GM21381 (cell line): ENCODE measurements around the gene KCTD7.
A peak's percentile ranks its signal among the peaks of the same experiment; 100 is the strongest.
"Not testable (repeated sequence)": the region's sequence is repeated elsewhere in the genome, so short reads cannot be mapped to it uniquely, and the experiment has no call there.

ENCODE experiments used
- ATAC-seq: cut with Tn5 transposase; IDR thresholded peaks from one replicate; pipeline ENCODE4 v1.9.1; 2021; ENCODE audit warnings: mild to moderate bottlenecking, moderate library complexity; ENCODE audit not compliant: unreplicated experiment

Gene KCTD7

DNA sequence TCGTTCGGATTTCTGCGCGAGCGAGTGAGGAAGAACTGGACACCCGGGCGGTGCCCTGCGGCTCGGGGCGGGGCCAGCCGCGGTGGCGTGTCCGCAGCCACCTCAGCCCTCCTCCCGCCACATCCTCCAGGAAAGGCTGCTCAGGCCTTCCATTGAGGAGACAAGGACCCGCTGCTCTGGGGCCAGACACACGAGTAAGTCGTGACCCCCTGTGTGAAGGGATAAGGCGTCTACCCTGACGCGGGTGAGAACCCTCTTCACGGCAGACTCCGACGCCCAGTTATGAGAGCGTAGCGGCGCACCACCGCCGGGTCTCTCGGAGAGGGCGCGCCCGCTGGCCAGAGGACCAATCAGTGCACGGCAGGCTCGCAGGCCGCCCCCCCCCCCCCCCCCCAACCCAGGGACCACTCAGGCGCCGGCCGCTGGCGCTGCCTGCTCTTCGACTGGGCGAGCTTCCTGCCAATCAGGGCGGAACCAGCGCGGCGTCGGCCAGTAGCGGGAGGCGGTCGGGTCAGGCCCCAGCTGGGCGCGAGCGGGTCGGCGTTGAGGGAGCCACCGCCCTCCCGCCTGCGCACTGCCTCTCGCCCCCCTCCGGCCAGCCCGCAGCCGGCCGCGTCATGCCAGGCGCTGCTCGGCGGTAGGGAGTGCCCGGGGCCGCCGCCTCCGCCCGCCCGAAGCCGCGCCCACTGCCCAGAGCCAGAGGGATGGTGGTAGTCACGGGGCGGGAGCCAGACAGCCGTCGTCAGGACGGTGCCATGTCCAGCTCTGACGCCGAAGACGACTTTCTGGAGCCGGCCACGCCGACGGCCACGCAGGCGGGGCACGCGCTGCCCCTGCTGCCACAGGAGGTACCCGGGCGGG lies at the start of gene KCTD7:
Gene KCTD7 (plus strand): TSS at position 521 of the 861 bp plus-strand sequence. CDS start 184 bp downstream, at position 705.
- peak; percentile 83 for ATAC-seq

DNA sequence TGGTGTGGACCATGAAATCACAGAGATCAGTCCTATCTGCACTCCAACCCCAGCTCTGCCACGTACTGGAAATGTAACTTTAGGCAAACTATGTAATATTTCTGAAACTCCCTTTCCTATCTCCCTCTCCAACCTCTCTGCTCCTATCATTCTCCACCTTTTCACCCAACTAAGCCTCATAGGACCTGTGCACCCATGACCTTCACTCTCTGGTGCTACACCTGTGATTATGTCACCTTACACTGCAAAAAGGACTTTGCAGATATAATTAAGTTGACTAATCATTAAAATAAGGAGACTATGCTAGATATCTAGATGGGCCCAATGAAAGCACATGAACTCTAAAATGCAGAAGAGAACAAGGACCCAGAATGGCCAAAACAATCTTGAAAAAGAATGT lies 48.3 kb upstream of the KCTD7 start:
- ATAC-seq: not testable (repeated sequence)

DNA sequence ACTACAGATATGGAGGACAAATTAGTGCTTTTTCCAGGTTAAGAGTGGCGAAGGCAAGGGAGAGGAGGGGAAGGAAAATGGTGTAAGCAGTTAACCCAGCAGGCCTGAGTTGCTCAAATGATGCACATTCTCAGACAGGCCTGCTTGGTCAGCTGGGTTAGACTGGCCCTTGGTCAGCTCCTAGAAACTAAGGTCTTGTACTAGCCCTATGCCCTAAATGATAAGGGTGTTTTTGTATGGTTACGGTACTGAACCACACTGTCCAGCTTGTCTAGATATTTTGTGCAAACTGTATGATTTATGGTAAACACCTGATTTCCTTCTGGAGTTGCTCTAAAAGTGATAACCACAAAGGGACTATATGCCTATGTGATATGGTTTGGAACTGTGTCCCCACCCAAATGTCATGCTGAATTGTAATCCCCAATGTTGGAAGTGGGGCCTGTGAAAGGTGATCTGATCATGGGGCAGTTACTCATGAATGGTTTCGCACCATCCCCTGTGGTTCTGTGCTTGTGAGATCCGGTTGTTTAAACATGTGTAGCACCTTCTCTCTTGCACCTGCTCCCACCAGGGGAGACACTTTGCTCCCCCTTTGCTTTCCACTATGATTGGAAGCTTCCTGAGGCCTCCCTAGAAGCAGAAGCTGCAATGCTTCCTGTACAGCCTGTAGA lies 45.7 kb upstream of the KCTD7 start:
- not testable (repeated sequence) for ATAC-seq

DNA sequence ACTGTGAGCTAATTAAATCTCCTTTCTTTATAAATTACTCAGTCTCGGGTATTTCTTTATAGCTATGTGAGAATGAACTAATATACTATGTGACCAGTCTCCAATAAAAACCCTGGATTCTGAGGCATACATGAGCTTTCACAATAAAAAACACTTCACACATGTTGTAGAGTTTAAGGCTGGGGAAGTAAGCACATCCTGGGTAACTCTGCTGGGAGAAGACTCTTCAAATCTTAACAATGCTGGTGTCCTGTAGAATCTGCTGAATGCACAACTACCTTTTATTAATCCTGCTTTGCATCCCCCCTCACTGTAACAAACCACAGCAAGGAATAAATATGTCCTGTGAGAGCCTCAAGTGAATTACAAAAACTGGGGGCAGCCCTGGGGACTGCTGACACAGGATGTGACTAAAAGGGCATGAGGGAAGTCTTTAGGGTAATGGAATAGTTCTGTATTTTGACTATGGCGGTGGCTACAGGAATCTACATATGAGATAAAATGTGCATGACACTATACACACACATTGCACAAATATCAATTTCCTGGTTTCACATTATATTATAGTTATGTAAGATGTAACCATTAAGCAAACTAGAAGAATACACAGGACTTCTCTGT lies 45.1 kb upstream of the KCTD7 start:
- ATAC-seq: no peak

DNA sequence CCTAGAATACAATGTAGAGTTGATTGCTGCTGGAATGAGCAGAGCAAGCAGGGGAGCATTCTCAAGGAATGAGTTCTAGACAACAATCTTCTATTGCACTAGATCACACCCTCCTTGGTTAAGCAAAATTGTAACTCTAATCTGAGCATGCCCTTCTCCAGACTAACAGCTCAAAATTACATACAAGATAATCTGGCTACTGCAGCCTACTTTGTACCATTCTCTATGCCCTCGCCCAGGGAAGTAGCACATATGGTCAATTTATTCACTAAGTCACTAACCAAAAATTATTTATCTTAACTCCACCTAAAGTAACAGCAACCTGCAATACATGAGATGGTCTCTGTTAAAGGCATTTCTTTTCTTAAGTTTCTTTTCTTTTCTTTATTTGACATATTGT lies 42.5 kb upstream of the KCTD7 start:
- ATAC-seq: no peak

DNA sequence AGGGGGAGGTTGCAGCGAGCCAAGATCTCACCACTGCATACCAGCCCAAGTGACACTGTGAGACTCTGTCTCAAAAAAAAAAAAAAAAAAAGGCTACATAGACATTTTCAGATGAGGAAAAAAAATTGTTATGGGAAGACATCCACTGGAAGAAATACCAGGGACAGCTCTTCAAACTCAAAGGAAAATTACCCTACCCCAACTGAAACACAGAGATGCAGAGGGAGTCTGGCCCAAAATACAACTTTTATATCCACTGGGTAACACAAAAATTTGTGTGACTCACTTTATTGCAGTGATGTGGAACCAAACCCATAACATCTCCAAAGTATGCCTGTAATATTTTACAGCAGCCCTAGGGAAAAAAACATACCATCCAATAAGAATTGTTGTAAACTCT lies 40.5 kb upstream of the KCTD7 start:
- not testable (repeated sequence) for ATAC-seq

DNA sequence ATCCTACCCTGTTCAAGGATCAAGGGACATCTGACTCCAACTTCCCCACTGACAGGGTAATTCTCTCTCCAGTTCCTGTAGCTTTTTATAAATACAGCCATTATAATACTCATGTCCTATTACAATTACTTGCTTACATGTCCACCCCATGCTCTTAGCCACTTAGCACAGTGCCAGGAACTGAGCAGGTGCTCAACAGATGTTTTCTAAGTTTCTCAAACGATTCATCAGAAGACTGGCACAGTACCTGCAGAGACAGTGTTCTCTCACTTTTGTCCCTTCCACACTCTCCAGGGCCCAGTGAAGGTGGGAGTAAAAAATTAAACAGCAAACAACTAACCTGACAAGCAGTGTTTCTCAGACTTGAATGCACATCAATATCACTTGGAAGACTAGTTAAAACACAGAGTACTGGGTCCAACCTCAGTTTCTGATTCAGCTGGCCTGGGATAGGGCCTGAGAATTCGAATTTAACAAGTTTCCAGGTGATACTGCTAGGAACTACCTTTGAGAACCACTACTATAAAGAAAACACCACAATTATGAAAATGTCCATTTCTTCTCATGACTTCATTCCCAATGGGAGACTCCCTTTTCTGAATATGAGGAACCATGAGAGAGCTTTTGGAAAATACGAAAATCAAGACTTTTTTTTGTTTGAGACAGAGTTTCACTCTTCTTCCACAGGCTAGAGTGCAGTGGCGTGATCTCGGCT lies 39.7 kb upstream of the KCTD7 start:
- ATAC-seq: not testable (repeated sequence)

DNA sequence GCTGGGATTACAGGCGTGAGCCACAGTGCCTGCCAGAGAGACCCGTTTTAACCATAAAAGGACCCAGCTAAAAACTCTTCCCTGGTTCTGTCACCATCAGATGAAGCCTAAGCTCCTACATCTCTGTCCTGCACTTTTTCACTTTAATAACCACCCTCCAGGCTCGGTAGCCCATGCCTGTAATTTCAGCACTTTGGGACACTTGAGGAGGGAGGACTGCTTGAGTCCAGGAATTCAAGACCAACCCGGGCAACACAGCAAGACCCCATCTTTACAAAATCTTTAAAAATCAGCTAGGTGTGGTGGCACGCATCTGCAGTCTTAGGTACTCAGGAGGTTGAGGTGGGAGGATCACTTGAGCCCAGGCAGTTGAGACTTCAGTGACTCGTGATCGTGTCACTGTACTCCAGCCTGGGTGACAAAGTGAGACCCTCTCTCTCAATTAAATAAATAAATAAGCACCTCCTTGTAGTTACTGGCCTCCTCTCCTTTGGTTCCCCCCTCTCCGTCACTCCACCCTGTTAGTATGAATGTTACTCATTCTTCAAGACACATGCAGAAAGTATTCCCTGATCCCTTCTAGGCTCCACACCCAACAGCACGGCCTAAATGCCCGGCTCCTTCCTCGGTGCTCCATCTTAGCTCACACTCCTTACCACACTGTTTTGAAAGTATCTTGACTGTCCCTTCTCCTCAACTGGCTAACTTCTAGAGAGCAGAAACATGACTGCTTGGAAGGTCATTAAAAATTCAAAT lies 38.2 kb upstream of the KCTD7 start:
- ATAC-seq: not testable (repeated sequence)

DNA sequence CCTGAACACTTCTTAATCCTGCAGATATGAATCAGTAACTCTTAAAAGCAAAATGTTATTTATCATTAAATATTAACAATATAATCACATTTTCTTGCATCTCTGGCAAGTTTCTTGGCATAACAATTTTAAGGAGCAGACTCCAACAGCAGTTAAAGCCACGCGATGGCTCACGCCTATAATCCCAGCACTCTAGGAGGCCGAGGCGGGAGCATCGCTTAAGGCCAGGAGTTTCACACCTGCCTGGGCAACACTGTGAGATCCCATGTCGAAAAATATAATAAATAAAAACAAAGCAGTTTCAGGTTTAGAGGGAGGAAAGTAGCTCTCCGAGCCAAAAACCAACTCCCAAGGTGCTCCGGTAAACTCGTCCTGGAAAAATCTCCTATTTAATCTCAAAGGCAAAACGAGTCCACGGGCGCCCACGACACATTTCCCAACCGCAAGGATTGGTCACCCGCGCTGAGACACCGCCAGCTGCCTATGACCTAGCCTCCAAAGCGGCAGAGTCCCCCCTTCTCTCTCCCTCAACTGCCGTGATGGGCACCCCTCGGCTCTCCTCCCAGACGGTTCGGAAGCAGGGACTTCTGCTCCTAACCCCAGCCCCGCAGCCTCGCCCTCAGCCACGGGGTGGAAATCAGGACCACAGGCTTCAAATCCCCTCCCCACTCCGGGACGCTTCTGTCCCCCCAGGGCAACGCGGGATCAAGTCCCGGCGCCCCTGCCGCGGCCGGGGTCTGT lies 37.5 kb upstream of the KCTD7 start:
- ATAC-seq: not testable (repeated sequence)

DNA sequence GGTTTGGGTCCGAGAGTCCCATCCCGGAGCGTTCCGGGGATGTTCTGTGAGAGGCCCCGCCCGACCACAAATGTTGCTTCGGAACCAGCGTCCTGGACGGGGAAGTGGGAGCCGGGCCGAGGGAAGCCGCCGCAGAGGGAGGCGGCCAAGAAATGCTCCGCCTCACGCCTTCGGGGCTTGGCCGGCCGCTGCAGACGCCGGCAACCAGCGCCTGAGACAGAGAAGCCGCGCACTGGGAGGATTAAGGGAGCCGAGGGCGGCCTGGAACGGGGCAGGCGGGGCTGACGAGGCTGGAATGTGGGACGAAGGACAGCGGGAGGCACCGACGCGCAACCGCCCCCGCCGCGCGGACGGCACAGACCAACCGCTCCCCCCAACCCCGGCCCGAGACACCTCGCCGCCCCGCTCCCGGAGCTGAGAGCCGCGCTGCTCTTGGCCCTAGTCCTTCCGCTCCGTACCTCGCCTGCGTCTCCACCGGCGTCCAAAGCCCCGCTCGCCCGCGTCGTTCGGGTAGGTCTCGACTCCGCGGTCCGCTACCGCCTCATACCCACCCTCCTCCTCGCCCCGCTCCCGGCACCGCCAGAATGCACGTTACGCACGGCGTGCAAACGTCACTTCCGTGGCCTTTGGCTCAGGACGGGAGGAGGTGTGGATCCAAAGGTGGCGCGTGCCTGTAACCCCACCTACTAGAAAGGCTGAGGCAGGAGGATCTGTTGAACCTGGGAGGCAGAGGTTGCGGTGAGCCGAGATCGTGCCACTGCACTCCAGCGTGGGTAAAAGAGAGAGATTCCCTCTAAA lies 36.7 kb upstream of the KCTD7 start:
- ATAC-seq: peak; percentile 99

DNA sequence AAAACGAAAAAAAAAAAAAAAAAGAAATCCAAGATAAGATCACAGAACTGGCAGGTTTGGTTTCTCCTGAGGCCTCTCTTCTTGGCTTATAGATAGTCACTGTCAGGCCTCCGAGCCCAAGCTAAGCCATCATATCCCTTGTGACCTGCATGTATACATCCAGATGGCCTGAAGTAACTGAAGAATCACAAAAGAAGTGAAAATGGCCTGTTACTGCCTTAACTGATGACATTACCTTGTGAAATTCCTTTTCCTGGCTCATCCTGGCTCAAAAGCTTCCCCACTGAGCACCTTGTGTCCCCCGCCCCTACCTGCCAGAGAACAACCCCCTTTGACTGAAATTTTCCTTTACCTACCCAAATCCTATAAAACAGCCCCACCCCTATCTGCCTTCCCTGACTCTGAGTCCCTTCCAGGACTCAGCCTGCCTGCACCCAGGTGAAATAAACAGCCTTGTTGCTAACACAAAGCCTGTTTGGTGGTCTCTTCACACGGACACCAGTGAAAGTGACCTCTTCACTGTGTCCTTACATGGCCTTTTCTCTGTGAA lies 36.0 kb upstream of the KCTD7 start:
- not testable (repeated sequence) for ATAC-seq

DNA sequence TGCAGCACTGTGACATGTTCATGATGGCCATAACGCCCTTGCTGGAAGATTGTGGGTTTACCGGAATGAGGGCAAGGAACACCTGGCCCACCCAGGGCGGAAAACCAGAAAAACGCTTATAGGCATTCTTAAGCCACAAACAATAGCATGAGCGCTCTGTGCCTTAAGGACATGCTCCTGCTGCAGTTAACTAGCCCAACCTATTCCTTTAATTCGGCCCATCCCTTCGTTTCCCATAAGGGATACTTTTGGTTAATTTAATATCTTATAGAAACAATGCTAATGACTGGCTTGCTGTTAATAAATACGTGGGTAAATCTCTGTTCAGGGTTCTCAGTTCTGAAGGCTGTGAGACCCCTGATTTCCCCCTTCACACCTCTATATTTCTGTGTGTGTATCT lies 34.6 kb upstream of the KCTD7 start:
- not testable (repeated sequence) for ATAC-seq

DNA sequence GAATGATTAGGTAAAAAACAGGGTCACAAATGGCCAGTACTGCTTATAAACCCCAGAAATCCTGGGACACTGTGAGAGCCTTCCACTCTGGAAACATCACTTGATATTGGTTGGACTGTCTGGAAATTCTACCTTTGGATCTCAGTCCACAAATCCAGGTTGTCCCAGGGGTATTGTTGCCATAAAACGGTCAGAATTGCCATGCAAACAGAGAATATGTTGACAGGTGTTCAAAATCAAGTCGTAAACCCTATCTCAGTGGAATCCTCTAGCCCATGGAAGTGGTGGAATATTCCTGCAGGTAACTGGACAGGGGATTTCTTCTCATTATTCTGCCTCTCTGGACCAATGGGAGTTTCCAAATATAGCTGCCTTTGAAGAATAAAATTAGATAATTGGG lies 31.2 kb upstream of the KCTD7 start:
- ATAC-seq: no peak

DNA sequence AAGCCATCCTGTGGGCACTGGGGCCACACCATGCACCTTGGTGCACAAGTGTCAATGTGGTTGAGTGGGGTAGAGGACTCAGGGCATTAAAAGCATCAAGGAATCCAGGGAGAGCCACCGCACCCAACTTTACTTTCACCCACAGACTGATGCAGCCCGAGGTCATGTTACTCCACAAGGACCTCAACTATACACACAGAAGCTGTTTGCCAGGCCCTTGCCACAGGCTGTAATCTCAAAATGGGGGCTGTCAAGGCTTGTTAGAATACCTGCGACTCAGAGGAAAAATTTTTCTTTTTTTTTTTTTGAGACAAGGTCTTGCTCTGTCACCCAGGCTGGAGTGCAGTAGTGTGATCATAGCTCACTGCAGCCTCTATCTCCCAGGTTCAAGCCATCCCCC lies 26.5 kb upstream of the KCTD7 start:
- ATAC-seq: no peak

DNA sequence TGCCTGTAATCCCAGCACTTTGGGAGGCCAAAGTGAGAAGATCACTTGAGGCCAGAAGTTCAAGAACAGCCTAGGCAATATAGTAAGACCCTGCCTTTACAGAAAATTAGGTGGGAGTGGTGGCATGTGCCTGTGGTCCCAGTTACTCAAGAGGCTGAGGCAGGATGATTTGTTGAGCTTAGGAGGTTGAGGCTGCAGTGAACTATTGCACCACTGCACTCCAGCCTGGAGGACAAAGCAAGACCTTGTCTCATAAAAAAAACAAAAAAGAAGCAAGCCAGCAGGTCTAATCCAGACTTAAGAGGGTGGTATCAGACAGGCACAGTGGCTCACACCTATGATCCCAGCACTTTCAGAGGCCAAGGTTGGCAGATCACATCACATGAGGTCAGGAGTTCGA lies 24.5 kb upstream of the KCTD7 start:
- no peak for ATAC-seq

DNA sequence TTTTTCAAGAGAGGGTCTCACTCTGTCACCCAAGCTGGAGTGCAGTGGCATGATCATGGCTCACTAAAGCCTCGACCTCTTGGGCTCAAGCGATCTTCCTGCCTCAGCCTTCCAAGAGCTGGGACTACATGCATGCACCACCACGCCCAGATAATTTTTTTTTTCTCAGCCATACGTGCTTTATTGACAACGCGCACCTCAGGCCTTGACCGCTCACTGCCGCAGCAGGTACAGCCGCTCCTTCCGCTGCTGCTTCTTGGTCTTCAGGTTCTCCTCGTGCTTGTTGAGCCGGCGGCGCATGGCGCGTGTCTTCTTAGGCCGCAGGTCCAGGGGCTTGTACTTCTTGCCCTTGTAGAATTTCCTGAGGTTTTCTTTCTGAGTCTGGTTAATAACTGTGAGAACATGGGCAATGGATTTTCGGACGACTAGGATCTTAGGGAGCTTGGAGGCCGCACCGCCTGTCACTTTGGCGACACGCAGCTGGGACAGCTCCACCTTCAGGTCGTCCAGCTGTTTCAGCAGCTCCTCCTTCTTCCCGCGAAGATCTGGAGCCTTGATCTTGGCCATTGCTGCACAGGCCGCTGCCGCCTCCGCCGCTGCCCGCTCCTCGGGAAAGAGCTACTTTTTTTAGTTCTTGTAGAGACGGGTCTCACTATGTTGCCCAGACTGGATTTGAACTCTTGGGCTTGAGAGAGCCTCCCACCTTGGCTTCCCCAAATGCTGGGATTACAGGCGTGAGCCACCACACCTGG lies 22.0 kb upstream of the KCTD7 start:
- ATAC-seq: not testable (repeated sequence)

DNA sequence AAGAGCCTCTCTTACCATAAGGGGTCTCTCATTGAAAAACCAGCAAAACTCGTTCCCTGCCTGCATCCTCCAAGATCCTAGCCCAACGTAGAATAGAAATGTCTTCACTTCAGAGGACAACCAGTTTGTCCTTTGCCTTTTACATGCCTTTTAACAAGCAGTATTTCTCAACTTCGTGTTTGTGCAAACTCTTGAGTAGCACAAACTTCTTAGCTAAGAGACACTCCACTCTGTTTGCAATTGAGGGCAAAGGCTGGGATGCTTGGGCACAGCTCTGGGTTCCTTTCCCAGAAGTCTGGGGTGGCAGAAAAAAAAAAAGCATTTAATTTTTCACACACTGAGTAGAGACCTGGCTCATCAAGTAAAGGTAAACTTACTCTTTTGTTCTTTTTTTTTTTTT lies 19.5 kb upstream of the KCTD7 start:
- no peak for ATAC-seq

DNA sequence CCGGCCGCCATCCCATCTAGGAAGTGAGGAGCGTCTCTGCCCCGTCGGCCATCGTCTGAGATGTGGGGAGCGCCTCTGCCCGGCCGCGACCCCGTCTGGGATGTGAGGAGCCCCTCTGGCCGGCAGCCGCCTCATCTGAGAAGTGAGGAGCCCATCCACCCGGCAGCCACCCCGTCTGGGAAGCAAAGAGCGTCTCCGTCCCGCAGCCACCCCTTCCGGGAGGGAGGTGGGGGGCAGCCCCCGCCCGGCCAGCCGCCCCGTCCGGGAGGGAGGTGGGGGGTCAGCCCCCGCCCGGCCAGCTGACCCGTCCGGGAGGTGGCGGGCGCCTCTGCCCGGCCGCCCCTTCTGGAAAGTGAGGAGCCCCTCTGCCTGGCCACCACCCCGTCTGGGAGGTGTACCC lies 14.1 kb upstream of the KCTD7 start:
- ATAC-seq: not testable (repeated sequence)
